ENCODE results near the gene GALNT15.

The GALNT15 gene

GRCh38 chr3:16211176-16211904, 36.9 kb downstream of the GALNT15 start:
- H4K20me1 ChIP-seq (ENCODE audit: insufficient read depth, low read length, poor library complexity, severe bottlenecking), result no peaks in the 10 kb centered on the region
- no peak overlapping the region for H3K9ac ChIP-seq (ENCODE audit: low read depth, low read length, poor library complexity, severe bottlenecking)
- no peaks in the 10 kb centered on the region for H3K4me1 ChIP-seq (ENCODE audit: insufficient read depth, low read length, poor library complexity, severe bottlenecking)
- no peaks in the 10 kb centered on the region for H3F3A ChIP-seq (ENCODE audit: low read depth)
- H3K4me3 ChIP-seq (ENCODE audit: low read length, poor library complexity, severe bottlenecking), result no peak overlapping the region
- H3K9me3 ChIP-seq (ENCODE audit: insufficient read depth, low read depth, low read length), result no peaks in the 10 kb centered on the region
- no peak overlapping the region for H2AFZ ChIP-seq (ENCODE audit: low read length)
- H3K27me3 ChIP-seq (ENCODE audit: insufficient read depth, low read length, poor library complexity, severe bottlenecking), result no peaks in the 10 kb centered on the region
- no peaks in the 10 kb centered on the region for H3K79me2 ChIP-seq (ENCODE audit: insufficient read depth, low read length)
- TF ChIP-seq CTCF (conservative IDR thresholded peaks at IDR 0.05; ENCODE audit: low read length) (peak; percentile 42), EZH2phosphoT487 (IDR thresholded peaks at IDR 0.05; ENCODE audit: borderline replicate concordance) (no peak)
- no peak overlapping the region for H3K4me2 ChIP-seq (ENCODE audit: low read depth, low read length, poor library complexity, severe bottlenecking)
- no peaks in the 10 kb centered on the region for H3K9me2 ChIP-seq (replicated peaks; ENCODE audit: low read depth, low read length)
- H3K36me3 ChIP-seq (ENCODE audit: insufficient read depth, low read length), result no peaks in the 10 kb centered on the region

- Histone ChIP-seq H3K36me3 (ENCODE audit: insufficient read depth, low read length) (no peaks in the 10 kb centered on the region), H3K9me2 (replicated peaks; ENCODE audit: low read depth, low read length) (no peaks in the 10 kb centered on the region), H3K9me3 (ENCODE audit: insufficient read depth, low read depth, low read length) (no peaks in the 10 kb centered on the region), H2AFZ (ENCODE audit: low read length) (no peak overlapping the region), H3K79me2 (ENCODE audit: insufficient read depth, low read length) (no peaks in the 10 kb centered on the region), H3K9ac (ENCODE audit: low read depth, low read length, poor library complexity, severe bottlenecking) (no peak overlapping the region), H3F3A (ENCODE audit: low read depth) (no peaks in the 10 kb centered on the region), H4K20me1 (ENCODE audit: insufficient read depth, low read length, poor library complexity, severe bottlenecking) (no peaks in the 10 kb centered on the region), H3K4me2 (ENCODE audit: low read depth, low read length, poor library complexity, severe bottlenecking) (no peak overlapping the region), H3K4me1 (ENCODE audit: insufficient read depth, low read length, poor library complexity, severe bottlenecking) (no peaks in the 10 kb centered on the region), H3K4me3 (ENCODE audit: low read length, poor library complexity, severe bottlenecking) (no peak overlapping the region), H3K27me3 (ENCODE audit: insufficient read depth, low read length, poor library complexity, severe bottlenecking) (no peaks in the 10 kb centered on the region)
- no peak for TF ChIP-seq CTCF (conservative IDR thresholded peaks at IDR 0.05; ENCODE audit: low read length)
- TF ChIP-seq EZH2phosphoT487 (IDR thresholded peaks at IDR 0.05; ENCODE audit: borderline replicate concordance), result no peak
Measured at GRCh38 chr3:16214366-16214765, 39.9 kb downstream of the GALNT15 start.

- H3K9me3 ChIP-seq (ENCODE audit: insufficient read depth, low read depth, low read length), result no peaks in the 10 kb centered on the region
- H3K9ac ChIP-seq (ENCODE audit: low read depth, low read length, poor library complexity, severe bottlenecking), result no peak overlapping the region
- H3K79me2 ChIP-seq (ENCODE audit: insufficient read depth, low read length), result no peaks in the 10 kb centered on the region
- H2AFZ ChIP-seq (ENCODE audit: low read length), result no peak overlapping the region
- H3K4me2 ChIP-seq (ENCODE audit: low read depth, low read length, poor library complexity, severe bottlenecking), result no peak overlapping the region
- no peaks in the 10 kb centered on the region for H3K9me2 ChIP-seq (replicated peaks; ENCODE audit: low read depth, low read length)
- H3F3A ChIP-seq (ENCODE audit: low read depth), result no peaks in the 10 kb centered on the region
- no peaks in the 10 kb centered on the region for H3K27me3 ChIP-seq (ENCODE audit: insufficient read depth, low read length, poor library complexity, severe bottlenecking)
- TF ChIP-seq CTCF (conservative IDR thresholded peaks at IDR 0.05; ENCODE audit: low read length) (no peak), EZH2phosphoT487 (IDR thresholded peaks at IDR 0.05; ENCODE audit: borderline replicate concordance) (no peak)
- H3K4me3 ChIP-seq (ENCODE audit: low read length, poor library complexity, severe bottlenecking), result no peak overlapping the region
- no peaks in the 10 kb centered on the region for H4K20me1 ChIP-seq (ENCODE audit: insufficient read depth, low read length, poor library complexity, severe bottlenecking)
- H3K36me3 ChIP-seq (ENCODE audit: insufficient read depth, low read length), result no peaks in the 10 kb centered on the region
- no peaks in the 10 kb centered on the region for H3K4me1 ChIP-seq (ENCODE audit: insufficient read depth, low read length, poor library complexity, severe bottlenecking)
Measured at GRCh38 chr3:16216373-16216935, 42.0 kb downstream of the GALNT15 start.
